Bone marrow (tissue), 2 donors: ENCODE data around the gene OXSR1.

Experiments
- DNase-seq, 2 donors: peaks; one replicate each; lab custom pipeline; 2025; lab: John Stamatoyannopoulos, UW

The OXSR1 gene

GRCh38 chr3:38164952-38165721, at the start of gene OXSR1:
Gene OXSR1, plus strand, starts transcription at chr3:38165537. Its CDS starts 340 bp downstream, at chr3:38165877.
- DNase-seq = peak; percentile 95 to 99

GRCh38 chr3:38115645-38116427, 49.5 kb upstream of the OXSR1 start:
- DNase-seq = no peak

DNA sequence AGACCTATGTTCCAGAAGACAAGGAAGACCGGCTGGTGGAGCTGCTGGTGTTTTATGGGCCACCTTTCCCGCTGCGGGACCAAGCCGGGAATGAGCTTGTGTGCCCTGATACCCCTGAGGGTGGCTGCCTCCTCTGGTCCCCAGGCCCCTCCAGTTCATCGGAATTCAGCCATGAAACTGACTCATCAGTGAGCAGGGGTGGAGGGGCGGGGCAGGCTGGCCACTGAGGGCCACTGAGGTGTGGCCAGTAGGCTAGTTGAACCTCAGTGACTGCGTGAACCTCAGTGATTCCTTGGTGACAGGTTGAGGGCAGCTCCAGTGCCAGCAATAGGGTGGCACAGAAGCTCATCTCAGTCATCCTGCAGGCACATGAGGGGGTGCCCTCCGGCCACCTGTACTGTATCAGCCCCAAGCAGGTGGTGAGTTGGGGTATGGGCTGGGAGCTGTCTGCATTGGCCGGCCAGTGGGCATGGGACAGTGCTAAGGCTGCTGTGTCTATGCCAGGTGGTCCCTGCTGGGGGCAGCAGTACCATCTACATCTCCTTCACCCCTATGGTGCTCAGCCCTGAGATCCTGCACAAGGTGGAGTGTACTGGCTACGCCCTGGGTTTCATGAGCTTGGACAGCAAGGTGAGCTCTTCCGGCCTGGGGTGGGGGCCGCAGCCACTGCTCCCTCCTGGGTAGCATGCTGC, 48.7 kb upstream of the OXSR1 start:
- DNase-seq = no peak

GRCh38 chr3:38117163-38117716, 48.1 kb upstream of the OXSR1 start:
- no peak for DNase-seq

GRCh38 chr3:38117748-38118420, 47.5 kb upstream of the OXSR1 start:
- DNase-seq = peak; percentile 23 to 24

- DNase-seq = no peak
Observed at GRCh38 chr3:38118421-38119247, 46.7 kb upstream of the OXSR1 start.

- DNase-seq = no peak
Observed at GRCh38 chr3:38119248-38119544, 46.1 kb upstream of the OXSR1 start.

DNA sequence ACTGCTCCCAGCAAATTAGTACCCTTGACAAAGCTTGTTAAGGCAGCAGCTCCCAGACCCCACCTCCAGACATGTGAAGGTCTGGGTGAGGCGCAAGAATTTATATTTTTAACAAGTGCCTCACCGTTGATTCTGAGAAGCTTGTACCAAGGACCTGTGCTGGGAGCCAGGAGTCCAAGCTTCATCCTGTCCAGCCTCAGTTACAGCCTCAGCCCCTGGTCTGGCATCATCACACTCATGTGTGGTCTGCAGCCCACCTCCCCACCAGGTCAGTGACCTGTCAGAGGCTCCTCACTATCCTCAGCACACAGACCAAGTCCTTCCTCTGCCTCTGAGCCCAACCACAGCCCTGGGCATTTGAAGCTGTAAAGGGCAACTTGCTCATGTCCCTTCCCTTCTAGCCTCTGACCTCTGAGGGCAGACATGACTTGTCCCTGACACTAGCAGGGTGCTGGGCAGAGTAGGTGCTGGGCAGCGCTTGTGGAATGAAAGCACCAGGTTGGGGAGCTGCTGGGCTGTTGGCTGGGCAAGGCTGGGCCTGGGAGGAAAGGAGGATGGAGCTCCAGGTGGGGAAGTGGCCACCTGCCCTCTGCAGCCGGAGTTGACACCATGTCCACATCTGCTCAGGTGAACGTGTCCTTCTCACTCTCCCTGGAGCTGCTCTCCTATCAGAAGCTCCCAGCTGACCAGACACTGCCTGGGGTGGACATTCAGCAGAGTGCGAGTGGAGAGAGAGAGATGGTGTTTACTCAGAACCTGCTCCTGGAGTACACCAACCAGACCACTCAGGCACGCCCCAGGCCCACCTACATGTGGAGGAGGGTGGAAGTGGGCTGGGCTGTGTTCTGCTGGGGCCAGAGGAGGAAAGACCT, 45.3 kb upstream of the OXSR1 start:
- no peak for DNase-seq

- no peak for DNase-seq
Observed at GRCh38 chr3:38120693-38121450, 44.5 kb upstream of the OXSR1 start.

DNA sequence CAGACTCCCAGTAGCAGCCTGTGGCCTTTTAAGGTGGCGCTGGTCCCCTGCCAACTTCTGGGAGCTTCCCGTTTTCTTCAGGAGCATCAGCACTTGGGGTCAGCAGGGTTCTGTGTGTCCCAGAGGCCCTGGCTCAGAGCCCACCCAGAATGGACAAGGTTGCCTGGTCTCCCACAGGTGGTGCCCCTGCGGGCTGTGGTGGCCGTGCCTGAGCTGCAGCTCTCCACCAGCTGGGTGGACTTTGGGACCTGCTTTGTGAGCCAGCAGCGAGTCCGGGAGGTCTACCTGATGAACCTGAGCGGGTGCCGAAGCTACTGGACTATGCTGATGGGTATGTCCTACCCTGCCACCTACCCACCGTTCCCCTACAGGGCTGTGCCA, 43.9 kb upstream of the OXSR1 start:
- no peak for DNase-seq

DNA sequence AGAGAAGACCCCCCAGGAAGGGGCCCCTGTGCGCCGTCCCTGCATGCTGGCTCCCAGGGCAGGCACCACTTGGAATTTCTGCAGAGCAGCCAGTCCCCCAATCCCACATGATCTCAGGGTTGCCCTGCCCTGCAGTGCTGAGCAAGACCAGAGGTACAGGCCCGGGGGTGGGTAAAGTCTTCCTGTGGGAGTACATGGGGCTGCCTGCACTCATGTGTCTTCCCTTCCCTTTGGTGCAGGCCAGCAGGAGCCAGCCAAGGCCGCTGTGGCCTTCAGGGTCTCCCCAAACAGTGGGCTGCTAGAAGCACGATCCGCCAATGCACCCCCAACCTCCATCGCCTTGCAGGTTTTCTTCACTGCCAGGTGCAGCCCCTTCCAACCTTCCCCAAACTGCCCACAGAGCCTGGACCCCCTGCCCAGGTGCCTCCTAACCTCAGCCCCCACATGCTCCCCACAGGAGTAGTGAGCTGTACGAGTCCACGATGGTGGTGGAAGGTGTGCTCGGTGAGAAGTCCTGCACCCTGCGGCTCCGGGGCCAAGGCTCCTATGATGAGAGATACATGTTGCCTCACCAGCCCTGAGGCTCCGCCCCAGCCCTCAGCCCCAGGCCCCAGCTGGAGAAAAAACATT, 43.4 kb upstream of the OXSR1 start:
- no peak for DNase-seq

- DNase-seq = no peak
Observed at GRCh38 chr3:38122712-38123290, 42.5 kb upstream of the OXSR1 start.

- no peak for DNase-seq
Observed at GRCh38 chr3:38124324-38125122, 40.8 kb upstream of the OXSR1 start.

- DNase-seq = no peak
Observed at GRCh38 chr3:38125305-38126120, 39.8 kb upstream of the OXSR1 start.

GRCh38 chr3:38126121-38126892, 39.0 kb upstream of the OXSR1 start:
- DNase-seq = no peak
